GM23248 (cell line): ENCODE data around the gene TBC1D1.

Source experiments
- EZH2 ChIP-seq: fragments of 200-600 bp; sonication (generic); IDR thresholded peaks from 2 replicates; pipeline ENCODE4 v1.6.1; 2018; ENCODE audit warnings: antibody characterized with exemption, mild to moderate bottlenecking; ENCODE audit not compliant: insufficient read depth, poor library complexity, severe bottlenecking
- EZH2phosphoT487 ChIP-seq: fragments of 200-600 bp; sonication (generic); IDR thresholded peaks from 2 replicates; pipeline ENCODE4 v1.6.1; 2018; ENCODE audit warnings: antibody characterized with exemption, moderate library complexity, mild to moderate bottlenecking, low read depth; ENCODE audit not compliant: insufficient read depth

DNA sequence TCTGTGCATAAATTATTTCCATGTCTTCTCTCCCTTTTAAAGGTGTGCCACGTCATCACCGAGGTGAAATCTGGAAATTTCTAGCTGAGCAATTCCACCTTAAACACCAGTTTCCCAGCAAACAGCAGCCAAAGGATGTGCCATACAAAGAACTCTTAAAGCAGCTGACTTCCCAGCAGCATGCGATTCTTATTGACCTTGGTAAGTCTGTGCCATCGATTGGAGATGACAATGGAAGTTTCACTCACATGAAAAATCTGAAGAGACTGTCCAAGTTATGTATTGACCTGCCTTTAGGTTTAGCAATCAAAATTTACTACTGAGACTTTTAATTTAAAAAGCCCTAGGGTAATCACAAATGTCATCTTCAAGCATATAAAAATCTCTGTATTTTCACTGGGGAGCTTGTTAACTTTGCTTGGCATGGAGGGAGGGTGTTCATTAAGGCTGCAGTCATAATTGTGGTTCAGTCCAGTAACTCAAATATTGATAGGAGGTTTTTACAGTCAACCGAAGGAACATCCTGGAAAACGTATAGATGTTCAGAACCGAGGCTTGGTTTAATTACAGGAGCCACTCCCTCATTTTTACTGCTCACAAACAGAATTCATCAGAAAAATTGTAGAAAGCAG, 212.2 kb downstream of the TBC1D1 start:
- TF ChIP-seq EZH2 (no peak), EZH2phosphoT487 (no peak)
